Activated T-cell treated with anti-CD3 and anti-CD28 coated beads, Interleukin-2, amount 50 U/mL, for 48 hours (primary cell): ENCODE results near the gene PARD3.

Experiments
- DNase-seq, 2 experiments: peaks; one replicate each; pipeline ENCODE4 v3.0.0-alpha.2; 2020

PARD3 gene

GRCh38 chr10:34192646-34193045 lies 622.5 kb downstream of the PARD3 start:
- no peak for DNase-seq

- no peak for DNase-seq
Measured at GRCh38 chr10:34191406-34191805, 623.7 kb downstream of the PARD3 start.

- DNase-seq = no peak
Measured at GRCh38 chr10:34190580-34190979, 624.5 kb downstream of the PARD3 start.

GRCh38 chr10:34189830-34190229 lies 625.3 kb downstream of the PARD3 start:
- no peak for DNase-seq

- no peak for DNase-seq
Measured at GRCh38 chr10:34188221-34188620, 626.9 kb downstream of the PARD3 start.

GRCh38 chr10:34187201-34187600 lies 627.9 kb downstream of the PARD3 start:
- DNase-seq = no peak

GRCh38 chr10:34186745-34187144 lies 628.4 kb downstream of the PARD3 start:
- DNase-seq = no peak

- DNase-seq = no peak
Measured at GRCh38 chr10:34185998-34186397, 629.1 kb downstream of the PARD3 start.

- no peak for DNase-seq
Measured at GRCh38 chr10:34184939-34185386, 630.1 kb downstream of the PARD3 start.

- no peak for DNase-seq
Measured at GRCh38 chr10:34184397-34184796, 630.7 kb downstream of the PARD3 start.

- no peak for DNase-seq
Measured at GRCh38 chr10:34183016-34183796, 631.9 kb downstream of the PARD3 start.

- no peak for DNase-seq
Measured at GRCh38 chr10:34181553-34182300, 633.4 kb downstream of the PARD3 start.

- no peak for DNase-seq
Measured at GRCh38 chr10:34180749-34181148, 634.3 kb downstream of the PARD3 start.

GRCh38 chr10:34179280-34179679 lies 635.8 kb downstream of the PARD3 start:
- DNase-seq = no peak

- no peak for DNase-seq
Measured at GRCh38 chr10:34178756-34179155, 636.3 kb downstream of the PARD3 start.

- DNase-seq = no peak
Measured at GRCh38 chr10:34178196-34178595, 636.9 kb downstream of the PARD3 start.

GRCh38 chr10:34177445-34177844 lies 637.7 kb downstream of the PARD3 start:
- no peak for DNase-seq

GRCh38 chr10:34176351-34176750 lies 638.7 kb downstream of the PARD3 start:
- no peak for DNase-seq

GRCh38 chr10:34175121-34175520 lies 640.0 kb downstream of the PARD3 start:
- DNase-seq = no peak

- DNase-seq = no peak
Measured at GRCh38 chr10:34172936-34173533, 642.1 kb downstream of the PARD3 start.

GRCh38 chr10:34171957-34172527 lies 643.1 kb downstream of the PARD3 start:
- DNase-seq = no peak

GRCh38 chr10:34169677-34170076 lies 645.4 kb downstream of the PARD3 start:
- DNase-seq = no peak

- no peak for DNase-seq
Measured at GRCh38 chr10:34169131-34169530, 646.0 kb downstream of the PARD3 start.

- no peak for DNase-seq
Measured at GRCh38 chr10:34168439-34168838, 646.7 kb downstream of the PARD3 start.
